Activated CD4-positive, alpha-beta T cell treated with anti-CD3 and anti-CD28 coated beads, Interleukin-2, amount 10 ng/mL, durations not matched to agents 24 days and 14 days (primary cell): Measurements from ENCODE around the gene DDX55. TPM values are rescaled to one million over a fixed set of nuclear protein-coding genes. Genes with fewer than 3 reads are reported as not detected.

Experiments
- DNase-seq: peaks from one replicate; pipeline ENCODE4 v3.0.0; 2022
- H3K27ac Mint-ChIP-seq: one replicate; pipeline ENCODE4 v1.8.0; 2022; ENCODE audit warnings: mild to moderate bottlenecking, mixed read lengths
- H3K27me3 Mint-ChIP-seq: one replicate; pipeline ENCODE4 v1.8.0; 2022; ENCODE audit warnings: mixed read lengths
- H3K36me3 Mint-ChIP-seq: one replicate; pipeline ENCODE4 v1.8.0; 2022; ENCODE audit warnings: low read depth, mild to moderate bottlenecking, mixed read lengths
- H3K4me1 Mint-ChIP-seq: one replicate; pipeline ENCODE4 v1.8.0; 2021; ENCODE audit warnings: mixed read lengths
- H3K4me3 Mint-ChIP-seq: one replicate; pipeline ENCODE4 v1.8.0; 2022; ENCODE audit warnings: mild to moderate bottlenecking, moderate library complexity, mixed read lengths
- H3K9me3 Mint-ChIP-seq: one replicate; pipeline ENCODE4 v1.8.0; 2021; ENCODE audit warnings: mixed read lengths
- intact Hi-C: fragments of 100-400 bp; cut with micrococcal nuclease; formaldehyde crosslinking; loops from one replicate; pipeline ENCODE4 v1.15.1; 2023
- total RNA-seq: library from RNA; stranded (reverse); gene quantifications from 2 replicates; pipeline ENCODE4 v1.2.3, GENCODE V29; 2022

The DDX55 gene
- total RNA-seq, 1 donor from 2014 or later: 72.0 TPM

DNA sequence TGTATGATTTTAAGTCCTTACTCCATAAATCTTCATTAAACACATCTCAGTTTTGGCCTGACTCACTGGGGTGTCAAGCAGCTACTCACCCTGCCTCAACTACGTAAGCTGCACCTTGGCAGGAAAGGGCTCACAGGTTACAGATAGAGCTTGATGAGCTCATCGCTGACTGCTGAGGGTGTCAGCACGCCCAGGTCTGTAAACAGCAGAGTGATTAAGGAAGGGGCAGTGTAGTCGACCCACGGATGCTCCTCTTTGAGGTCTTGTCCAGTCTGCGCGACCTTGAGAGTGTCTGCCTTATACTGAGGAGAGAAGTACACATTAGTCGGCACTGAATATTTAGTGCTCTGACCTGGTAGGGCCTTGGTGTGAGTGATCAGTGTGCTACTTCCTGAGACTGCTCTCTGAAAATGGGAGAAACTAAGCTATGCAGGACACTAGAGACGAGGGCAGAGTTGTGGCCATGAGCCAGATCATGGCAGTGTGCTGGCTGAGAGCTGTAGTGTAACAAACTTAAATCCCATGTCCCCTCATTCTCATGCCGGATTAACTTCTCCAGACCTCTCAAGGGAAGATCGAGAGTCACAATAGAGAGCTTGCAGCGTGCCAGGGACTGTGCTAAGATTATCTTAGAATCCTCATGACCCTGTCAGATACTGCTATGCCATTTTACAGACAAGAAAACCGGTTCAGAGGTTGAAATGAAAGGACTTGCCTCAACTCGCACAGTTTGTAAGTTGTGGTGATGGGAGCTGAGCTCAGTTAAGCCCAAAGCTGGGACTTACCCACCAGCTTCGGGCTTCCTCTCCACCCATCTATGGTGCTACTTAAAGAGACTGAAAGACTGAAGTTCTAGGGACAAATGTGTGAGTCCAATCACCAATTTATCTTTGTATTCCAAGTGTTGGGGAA, 20.0 kb downstream of the DDX55 start:
- Mint-ChIP-seq H3K27ac (peak overlapping the region; percentile 14), H3K4me3 (no peak overlapping the region), H3K9me3 (no peaks in the 10 kb centered on the region), H3K36me3 (peaks cover 66% of the 10 kb centered on the region), H3K27me3 (no peaks in the 10 kb centered on the region), H3K4me1 (peaks cover 4% of the 10 kb centered on the region)
- no peak for DNase-seq
- intact Hi-C loops: no loop called here

DNA sequence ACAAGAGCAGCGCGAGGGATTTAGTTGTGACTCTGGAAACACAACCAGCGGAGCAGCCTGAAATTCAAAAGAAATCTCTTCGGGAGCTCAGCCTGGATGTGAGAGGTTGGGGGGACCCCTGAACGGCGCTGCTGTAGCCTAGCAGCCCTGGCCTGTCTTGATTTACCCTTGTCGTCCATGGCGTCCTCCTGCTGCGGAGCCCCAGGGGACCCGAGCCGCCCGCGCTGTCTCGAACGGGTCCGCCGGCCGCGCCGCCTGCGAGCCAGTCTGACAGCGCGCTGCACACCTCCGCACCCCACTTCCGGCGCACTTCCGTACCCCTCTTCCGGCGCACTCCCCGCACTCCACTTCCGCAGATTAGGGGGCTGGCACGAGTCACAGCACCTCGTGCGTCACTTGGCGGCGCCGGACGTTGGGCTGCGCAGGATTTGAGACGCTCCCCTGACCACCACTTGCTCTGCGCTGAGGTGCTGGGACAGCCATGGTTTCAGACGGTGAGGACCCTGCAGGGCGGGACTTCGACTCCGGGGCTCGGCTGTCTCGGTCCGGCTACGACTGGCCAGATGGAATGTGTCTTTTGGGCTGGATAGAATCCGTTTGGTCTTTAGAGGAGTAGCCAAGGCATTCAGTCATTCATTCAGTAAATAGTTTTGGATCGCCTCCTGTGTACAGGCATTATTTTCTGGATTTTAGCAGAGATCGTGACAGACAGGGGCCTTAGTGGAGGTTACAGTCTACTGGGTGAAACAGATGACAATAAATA, 31.7 kb downstream of the DDX55 start, which contains the start of the genes EIF2B1 and GTF2H3:
TSS of gene EIF2B1 (minus strand) at position 308 of the 763 bp plus-strand sequence. CDS start at position 179, 129 bp downstream.
TSS of gene GTF2H3 (plus strand) at position 451 of the 763 bp plus-strand sequence. CDS start at position 482, 31 bp downstream.
- intact Hi-C loops: loop anchor here (1.0 kb wide), 3 partner anchors 31 to 81 kb away; partner anchors contain the start of genes DDX55 and TMED2
- peaks cover 38% of the 10 kb centered on the region for H3K36me3 Mint-ChIP-seq
- H3K27ac Mint-ChIP-seq: peak within 1 kb of the TSS; percentile 93
- no peaks in the 10 kb centered on the region for H3K9me3 Mint-ChIP-seq
- peak within 1 kb of the TSS; percentile 98 for H3K4me3 Mint-ChIP-seq
- no peaks in the 10 kb centered on the region for H3K27me3 Mint-ChIP-seq
- peak; percentile 99 for DNase-seq
- H3K4me1 Mint-ChIP-seq: peaks cover 17% of the 10 kb centered on the region

DNA sequence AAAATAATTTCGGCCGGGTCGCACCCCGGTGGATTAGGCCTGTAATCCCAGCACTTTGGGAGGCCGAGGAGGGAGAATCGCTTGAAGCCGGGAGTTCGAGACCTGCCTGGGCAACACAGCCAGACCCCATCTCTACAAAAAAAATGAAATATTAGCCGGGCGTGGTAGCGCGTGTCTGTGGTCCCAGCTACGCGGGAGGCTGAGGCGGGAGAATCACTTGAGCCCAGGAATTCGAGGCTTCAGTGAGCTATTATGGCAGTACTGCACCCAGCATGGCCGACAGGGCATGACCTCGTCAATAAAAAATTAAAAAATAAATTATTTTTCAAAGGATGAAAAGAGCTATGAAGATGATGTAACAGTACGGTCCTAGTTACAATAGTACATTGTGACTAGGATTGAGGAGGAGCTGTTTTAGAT, 32.3 kb downstream of the DDX55 start:
- H3K4me1 Mint-ChIP-seq: peaks cover 17% of the 10 kb centered on the region
- no peaks in the 10 kb centered on the region for H3K27me3 Mint-ChIP-seq
- H3K27ac Mint-ChIP-seq: peak overlapping the region; percentile 93
- peak overlapping the region; percentile 98 for H3K4me3 Mint-ChIP-seq
- no peaks in the 10 kb centered on the region for H3K9me3 Mint-ChIP-seq
- intact Hi-C loops: no loop called here
- peaks cover 34% of the 10 kb centered on the region for H3K36me3 Mint-ChIP-seq
- no peak for DNase-seq

DNA sequence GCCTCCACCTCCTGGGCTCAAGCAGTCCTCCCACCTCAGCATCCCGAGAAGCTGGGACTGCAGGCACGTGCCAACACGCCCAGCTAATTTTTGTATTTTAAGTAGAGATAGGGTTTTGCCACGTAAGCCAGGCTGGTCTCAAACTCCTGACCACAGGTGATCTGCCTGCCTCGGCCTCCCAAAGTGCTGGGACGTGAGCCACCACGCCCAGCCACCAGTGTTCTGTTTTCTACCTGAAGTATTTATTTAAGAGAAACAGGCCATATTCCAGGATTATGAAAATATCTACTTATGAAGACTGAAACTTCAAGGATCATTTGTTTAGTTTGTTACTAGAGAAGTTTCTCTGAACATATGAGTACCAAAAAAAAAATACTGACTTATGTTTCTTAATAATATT, 42.0 kb downstream of the DDX55 start:
- Mint-ChIP-seq H3K4me3 (no peak overlapping the region), H3K36me3 (peaks cover 32% of the 10 kb centered on the region), H3K27me3 (no peaks in the 10 kb centered on the region), H3K27ac (no peak overlapping the region), H3K4me1 (no peaks in the 10 kb centered on the region), H3K9me3 (no peaks in the 10 kb centered on the region)
- DNase-seq: no peak
- intact Hi-C loops: no loop called here

DNA sequence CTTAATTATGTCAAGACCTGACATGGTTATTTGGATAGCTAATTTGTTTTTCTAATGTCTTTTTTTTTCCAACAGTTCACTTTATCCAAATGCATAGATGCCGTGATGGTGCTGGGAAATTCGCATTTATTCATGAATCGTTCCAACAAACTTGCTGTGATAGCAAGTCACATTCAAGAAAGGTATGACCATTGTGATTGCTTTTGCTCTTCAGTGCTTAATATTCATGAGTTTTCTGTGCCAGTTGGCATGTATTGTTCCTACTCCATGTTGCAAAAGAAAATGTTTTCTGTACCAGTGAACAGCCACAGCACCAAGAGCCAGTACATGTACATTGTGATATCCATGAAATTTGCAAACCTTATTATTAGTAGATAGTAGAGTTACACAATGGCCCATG, 43.5 kb downstream of the DDX55 start:
- H3K9me3 Mint-ChIP-seq: no peaks in the 10 kb centered on the region
- intact Hi-C loops: no loop called here
- H3K4me3 Mint-ChIP-seq: no peak overlapping the region
- no peak for DNase-seq
- no peaks in the 10 kb centered on the region for H3K4me1 Mint-ChIP-seq
- peaks cover 33% of the 10 kb centered on the region for H3K36me3 Mint-ChIP-seq
- H3K27ac Mint-ChIP-seq: no peak overlapping the region
- H3K27me3 Mint-ChIP-seq: no peaks in the 10 kb centered on the region

DNA sequence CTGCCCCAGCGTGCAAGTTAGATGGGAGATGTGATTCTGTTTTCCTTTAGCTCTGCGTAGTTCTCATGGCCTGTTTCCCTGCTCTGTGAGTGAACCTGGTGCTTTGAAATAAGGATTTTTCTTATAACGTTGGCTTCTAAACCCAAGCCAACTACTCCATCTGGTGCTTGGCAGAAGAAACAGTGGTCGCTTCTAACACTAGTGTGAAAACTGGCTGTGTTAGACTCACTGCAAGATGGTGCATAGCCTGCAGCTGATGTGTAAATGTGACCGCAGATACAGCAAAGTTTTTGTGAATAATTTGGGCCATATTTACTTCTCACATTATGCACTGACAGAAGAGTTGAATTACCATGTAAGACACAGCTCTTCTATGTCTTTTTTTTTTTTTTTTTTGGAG, 44.0 kb downstream of the DDX55 start:
- intact Hi-C loops: no loop called here
- no peaks in the 10 kb centered on the region for H3K4me1 Mint-ChIP-seq
- no peaks in the 10 kb centered on the region for H3K27me3 Mint-ChIP-seq
- no peak overlapping the region for H3K27ac Mint-ChIP-seq
- no peak overlapping the region for H3K4me3 Mint-ChIP-seq
- H3K36me3 Mint-ChIP-seq: peaks cover 35% of the 10 kb centered on the region
- DNase-seq: no peak
- H3K9me3 Mint-ChIP-seq: no peaks in the 10 kb centered on the region

DNA sequence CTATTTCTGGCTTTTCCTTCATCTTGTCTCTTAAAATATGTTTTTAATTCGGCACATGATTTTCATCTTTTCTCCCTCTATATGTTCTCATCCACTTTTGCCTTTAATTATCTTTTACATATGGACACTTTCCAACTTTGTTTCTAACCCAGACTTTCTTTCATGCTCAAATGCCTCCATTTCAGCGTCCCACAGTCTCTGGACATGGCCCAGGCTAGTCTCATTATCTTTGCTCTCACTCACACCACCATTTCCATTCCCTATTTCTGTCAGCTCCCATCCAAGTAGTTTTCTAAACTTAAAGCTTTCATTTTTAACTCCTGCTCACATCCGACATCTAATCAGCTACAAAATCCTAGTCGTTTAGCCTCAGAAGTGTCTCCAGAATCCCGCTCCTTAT, 46.5 kb downstream of the DDX55 start:
- intact Hi-C loops: no loop called here
- H3K36me3 Mint-ChIP-seq: peaks cover 38% of the 10 kb centered on the region
- no peaks in the 10 kb centered on the region for H3K4me1 Mint-ChIP-seq
- H3K4me3 Mint-ChIP-seq: no peak overlapping the region
- peak overlapping the region; percentile 23 for H3K27ac Mint-ChIP-seq
- no peaks in the 10 kb centered on the region for H3K27me3 Mint-ChIP-seq
- DNase-seq: no peak
- H3K9me3 Mint-ChIP-seq: no peaks in the 10 kb centered on the region

DNA sequence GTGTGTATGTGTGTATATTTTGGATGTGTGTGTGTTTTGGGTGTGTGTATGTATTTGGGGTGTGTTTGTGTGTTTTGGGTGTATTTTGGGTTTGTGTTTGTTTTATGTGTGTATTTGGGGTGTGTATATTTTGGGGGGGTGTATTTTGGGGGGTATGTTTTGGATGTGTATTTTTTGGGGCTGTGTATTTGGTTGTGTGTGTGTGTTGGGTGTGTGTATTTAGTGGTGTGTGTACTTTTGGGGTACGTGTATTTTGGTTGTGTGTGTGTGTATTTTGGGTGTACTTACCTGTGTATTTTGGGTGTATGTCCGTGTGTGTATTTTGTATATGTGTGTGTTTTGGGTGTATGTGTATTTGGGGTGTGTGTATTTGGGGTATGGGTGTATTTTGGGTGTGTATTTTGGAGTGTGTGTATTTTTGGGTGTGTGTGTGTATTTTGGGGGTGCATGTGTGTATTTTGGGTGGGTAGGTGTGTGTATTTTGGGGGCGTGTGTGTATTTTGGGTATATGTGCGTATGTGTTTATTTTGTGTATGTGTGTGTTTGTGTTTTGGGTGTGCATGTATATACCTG, 52.3 kb downstream of the DDX55 start:
- Mint-ChIP-seq H3K36me3 (peaks cover 45% of the 10 kb centered on the region), H3K9me3 (no peaks in the 10 kb centered on the region), H3K4me1 (peaks cover 5% of the 10 kb centered on the region), H3K4me3 (no peak overlapping the region), H3K27me3 (no peaks in the 10 kb centered on the region), H3K27ac (no peak overlapping the region)
- intact Hi-C loops: no loop called here
- no peak for DNase-seq

DNA sequence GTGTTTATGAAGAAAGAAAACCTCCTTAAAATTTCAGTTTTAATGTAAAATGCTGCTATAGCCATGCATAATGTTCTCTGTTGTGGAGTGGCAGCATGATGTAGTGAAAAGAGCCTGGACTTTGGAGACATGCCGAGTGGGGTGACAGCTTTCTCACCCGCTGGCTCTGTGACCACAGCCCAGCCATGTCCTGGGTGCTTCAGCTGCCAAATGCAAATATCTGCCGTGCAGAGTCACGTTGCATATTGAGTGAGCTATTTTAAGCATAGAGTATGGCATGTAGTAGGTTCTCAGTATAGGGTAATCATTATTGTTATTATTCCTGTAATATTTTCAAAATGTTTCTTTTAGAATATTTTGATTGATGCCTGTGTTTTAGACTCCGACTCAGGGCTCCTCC, 53.5 kb downstream of the DDX55 start:
- H3K9me3 Mint-ChIP-seq: no peaks in the 10 kb centered on the region
- peaks cover 14% of the 10 kb centered on the region for H3K4me1 Mint-ChIP-seq
- DNase-seq: no peak
- intact Hi-C loops: no loop called here
- no peak overlapping the region for H3K4me3 Mint-ChIP-seq
- no peak overlapping the region for H3K27ac Mint-ChIP-seq
- H3K36me3 Mint-ChIP-seq: peaks cover 50% of the 10 kb centered on the region
- no peaks in the 10 kb centered on the region for H3K27me3 Mint-ChIP-seq

DNA sequence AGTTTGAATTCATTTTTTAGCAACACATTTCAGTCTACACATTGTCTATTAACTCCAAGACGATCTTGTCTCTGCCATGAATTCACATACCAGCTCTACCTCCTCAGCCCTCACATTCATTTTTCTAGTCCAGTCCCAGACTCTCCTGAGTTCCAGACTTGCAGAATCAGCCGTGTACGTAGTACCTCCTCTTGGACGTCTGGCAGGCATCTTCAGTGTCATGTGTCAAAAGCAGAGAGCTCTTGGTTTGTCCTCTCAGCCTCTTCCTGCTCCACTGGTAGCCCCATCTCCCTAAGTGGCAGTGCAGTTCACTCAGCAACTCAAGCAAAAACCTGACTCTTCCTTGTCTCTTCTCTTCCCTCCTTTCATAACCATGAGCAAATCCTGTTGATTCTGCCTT, 54.5 kb downstream of the DDX55 start:
- no peak for DNase-seq
- H3K4me3 Mint-ChIP-seq: no peak overlapping the region
- no peaks in the 10 kb centered on the region for H3K9me3 Mint-ChIP-seq
- H3K27ac Mint-ChIP-seq: no peak overlapping the region
- H3K27me3 Mint-ChIP-seq: no peaks in the 10 kb centered on the region
- H3K36me3 Mint-ChIP-seq: peaks cover 49% of the 10 kb centered on the region
- intact Hi-C loops: no loop called here
- peaks cover 14% of the 10 kb centered on the region for H3K4me1 Mint-ChIP-seq

DNA sequence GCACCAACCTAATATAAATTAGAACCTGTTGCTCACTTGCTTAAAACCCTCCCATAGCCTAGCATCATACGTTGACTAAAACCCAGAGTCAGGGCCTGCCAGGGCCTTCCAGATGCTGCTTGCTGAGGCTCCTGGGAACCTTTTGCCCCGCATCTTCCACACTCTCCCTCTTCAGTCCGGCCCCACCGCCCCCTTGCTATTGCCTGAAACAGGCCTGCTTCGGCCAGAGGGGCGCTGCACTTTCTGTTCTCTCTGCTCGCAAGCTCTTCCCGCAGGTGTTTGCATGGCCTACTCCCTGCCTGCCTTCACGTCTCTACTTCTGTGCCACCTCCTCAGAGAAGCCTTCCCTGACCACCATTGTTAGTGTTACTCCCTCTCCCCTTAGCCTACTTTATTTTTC, 55.3 kb downstream of the DDX55 start:
- Mint-ChIP-seq H3K9me3 (no peaks in the 10 kb centered on the region), H3K36me3 (peaks cover 44% of the 10 kb centered on the region), H3K4me1 (peaks cover 14% of the 10 kb centered on the region), H3K27ac (no peak overlapping the region), H3K27me3 (no peaks in the 10 kb centered on the region), H3K4me3 (no peak overlapping the region)
- DNase-seq: no peak
- intact Hi-C loops: no loop called here

DNA sequence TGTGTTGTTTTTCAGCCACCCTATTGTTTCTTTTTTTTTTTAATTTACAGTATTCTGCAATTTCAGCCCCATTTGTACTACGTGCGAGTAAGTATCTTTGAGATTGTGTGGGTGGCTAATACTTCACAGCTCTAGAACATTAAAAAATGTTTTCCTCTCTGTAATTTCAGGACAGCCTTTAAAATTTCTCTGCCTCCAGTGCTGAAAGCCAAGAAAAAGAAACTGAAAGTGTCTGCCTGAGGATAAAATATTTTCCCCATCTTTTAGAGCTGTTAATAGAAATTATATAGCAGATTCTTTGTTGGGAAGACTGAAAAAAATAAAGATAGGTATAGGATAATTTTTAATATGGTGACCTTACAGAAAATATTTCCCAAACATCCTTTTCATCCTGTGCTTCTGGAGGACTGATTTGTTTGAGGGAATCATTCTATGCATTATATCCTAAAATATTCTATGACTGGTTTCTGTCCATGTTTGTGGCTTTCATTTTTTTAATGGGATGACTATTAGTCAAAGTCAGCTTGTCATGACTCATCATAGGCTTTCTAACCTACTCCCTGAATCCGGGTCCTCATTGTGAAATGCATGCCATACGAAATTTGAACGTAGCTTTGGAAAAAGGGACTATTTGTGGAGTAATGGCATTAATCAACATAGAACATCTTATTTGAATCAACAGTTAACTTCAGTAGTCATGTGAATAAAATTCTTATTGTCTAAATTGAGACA, 58.3 kb downstream of the DDX55 start:
- intact Hi-C loops: no loop called here
- Mint-ChIP-seq H3K36me3 (peaks cover 49% of the 10 kb centered on the region), H3K9me3 (peaks cover 3% of the 10 kb centered on the region), H3K27ac (no peak overlapping the region), H3K4me1 (peaks cover 13% of the 10 kb centered on the region), H3K27me3 (no peaks in the 10 kb centered on the region), H3K4me3 (peak overlapping the region; percentile 8)
- no peak for DNase-seq

DNA sequence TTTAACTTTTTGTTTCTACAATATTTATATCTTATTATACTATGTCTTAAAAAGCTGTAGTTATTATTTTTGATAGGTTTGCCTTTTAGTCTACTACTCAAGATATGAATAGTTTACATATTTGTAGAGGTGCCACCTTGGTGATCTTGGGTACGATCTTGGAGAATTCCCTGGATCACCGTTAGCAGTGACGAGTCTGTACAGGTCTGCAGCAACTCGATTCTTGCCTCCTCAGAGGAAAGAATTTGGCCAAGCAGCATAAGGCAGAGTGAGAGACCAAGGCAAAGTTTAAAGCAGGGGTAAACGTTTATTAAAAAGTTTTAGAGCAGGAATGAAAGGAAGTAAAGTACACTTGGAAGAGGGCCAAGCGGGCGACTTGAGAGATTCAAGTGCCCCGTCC, 65.9 kb downstream of the DDX55 start:
- peaks cover 3% of the 10 kb centered on the region for H3K9me3 Mint-ChIP-seq
- intact Hi-C loops: no loop called here
- peaks cover 16% of the 10 kb centered on the region for H3K36me3 Mint-ChIP-seq
- DNase-seq: no peak
- no peaks in the 10 kb centered on the region for H3K27me3 Mint-ChIP-seq
- H3K4me1 Mint-ChIP-seq: peaks cover 10% of the 10 kb centered on the region
- no peak overlapping the region for H3K4me3 Mint-ChIP-seq
- no peak overlapping the region for H3K27ac Mint-ChIP-seq
